Activated B cell treated with CpG ODN at 0.5 μM for 24 hours (primary cell): ENCODE results near the gene LHFPL2. TPM values are rescaled to one million over a fixed set of nuclear protein-coding genes. Genes with fewer than 3 reads are reported as not detected.

Experiments
- ATAC-seq: fragments of 200-7000 bp; cut with Tn5 transposase; one replicate; pipeline ENCODE4 v1.10.0; 2021; ENCODE audit warnings: low read depth, mild to moderate bottlenecking, moderate library complexity
- CTCF ChIA-PET: fragments of 350-600 bp; sonication (Branson Sonifier 250); formaldehyde crosslinking; loops from one replicate; lab custom pipeline; 2021; ENCODE audit warnings: antibody characterized with exemption; lab: Charles Lee
- POLR2A ChIA-PET: fragments of 350-600 bp; sonication (Branson Sonifier 250); formaldehyde crosslinking; loops from one replicate; lab custom pipeline; 2021; ENCODE audit warnings: antibody characterized with exemption; lab: Charles Lee
- DNase-seq: peaks from one replicate; pipeline ENCODE4 v3.0.0; 2022
- H3K27ac Mint-ChIP-seq: one replicate; pipeline ENCODE4 v1.8.0; 2020; ENCODE audit warnings: mixed read lengths
- H3K27me3 Mint-ChIP-seq: one replicate; pipeline ENCODE4 v1.8.0; 2021; ENCODE audit warnings: mixed read lengths
- H3K36me3 Mint-ChIP-seq: one replicate; pipeline ENCODE4 v1.8.0; 2021; ENCODE audit warnings: low read depth, mixed read lengths
- H3K4me1 Mint-ChIP-seq: one replicate; pipeline ENCODE4 v1.8.0; 2021; ENCODE audit warnings: mixed read lengths
- H3K4me3 Mint-ChIP-seq: one replicate; pipeline ENCODE4 v1.8.0; 2020; ENCODE audit warnings: mild to moderate bottlenecking, mixed read lengths
- H3K9me3 Mint-ChIP-seq: one replicate; pipeline ENCODE4 v1.8.0; 2020; ENCODE audit warnings: mixed read lengths
- intact Hi-C: fragments of 100-400 bp; cut with micrococcal nuclease; formaldehyde crosslinking; loops from one replicate; pipeline ENCODE4 v1.15.1; 2024
- total RNA-seq: library from RNA; stranded (reverse); gene quantifications from 2 replicates; pipeline ENCODE4 v1.2.3, GENCODE V29; 2022
- TF ChIP-seq, protein P1 (sequence below): fragments of 200-600 bp; IDR thresholded peaks from one replicate; pipeline ENCODE4 v1.8.0; 2022; ENCODE audit warnings: antibody characterized with exemption, mild to moderate bottlenecking

The LHFPL2 gene
- total RNA-seq, 1 donor from 2014 or later, result 12.0 TPM

DNA sequence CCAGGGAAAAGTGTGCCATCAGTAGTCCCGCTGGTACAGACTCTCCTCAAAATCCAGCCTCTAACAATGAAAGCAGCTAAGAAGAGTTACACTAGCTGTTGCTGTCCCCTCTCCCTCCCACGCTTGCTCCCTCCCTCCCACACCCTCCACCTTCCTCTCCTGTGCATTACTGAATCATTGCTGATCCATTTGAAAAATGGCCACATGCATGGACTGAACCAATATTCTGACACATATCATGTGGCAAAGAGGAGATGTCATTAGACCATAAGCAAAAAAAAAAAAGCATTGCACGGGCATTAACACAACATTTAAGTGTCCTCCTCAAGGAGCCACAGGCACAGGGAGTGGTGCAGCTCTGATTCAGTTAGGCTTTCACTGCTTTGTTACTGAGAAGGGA is 37.9 kb downstream of the LHFPL2 start:
- TF ChIP-seq, protein P1, sequence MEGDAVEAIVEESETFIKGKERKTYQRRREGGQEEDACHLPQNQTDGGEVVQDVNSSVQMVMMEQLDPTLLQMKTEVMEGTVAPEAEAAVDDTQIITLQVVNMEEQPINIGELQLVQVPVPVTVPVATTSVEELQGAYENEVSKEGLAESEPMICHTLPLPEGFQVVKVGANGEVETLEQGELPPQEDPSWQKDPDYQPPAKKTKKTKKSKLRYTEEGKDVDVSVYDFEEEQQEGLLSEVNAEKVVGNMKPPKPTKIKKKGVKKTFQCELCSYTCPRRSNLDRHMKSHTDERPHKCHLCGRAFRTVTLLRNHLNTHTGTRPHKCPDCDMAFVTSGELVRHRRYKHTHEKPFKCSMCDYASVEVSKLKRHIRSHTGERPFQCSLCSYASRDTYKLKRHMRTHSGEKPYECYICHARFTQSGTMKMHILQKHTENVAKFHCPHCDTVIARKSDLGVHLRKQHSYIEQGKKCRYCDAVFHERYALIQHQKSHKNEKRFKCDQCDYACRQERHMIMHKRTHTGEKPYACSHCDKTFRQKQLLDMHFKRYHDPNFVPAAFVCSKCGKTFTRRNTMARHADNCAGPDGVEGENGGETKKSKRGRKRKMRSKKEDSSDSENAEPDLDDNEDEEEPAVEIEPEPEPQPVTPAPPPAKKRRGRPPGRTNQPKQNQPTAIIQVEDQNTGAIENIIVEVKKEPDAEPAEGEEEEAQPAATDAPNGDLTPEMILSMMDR, result no peak
- Mint-ChIP-seq H3K4me1 (peaks cover 1% of the 10 kb centered on the region), H3K27me3 (no peaks in the 10 kb centered on the region), H3K4me3 (no peak overlapping the region), H3K9me3 (no peaks in the 10 kb centered on the region), H3K27ac (no peak overlapping the region), H3K36me3 (peaks cover 15% of the 10 kb centered on the region)
- intact Hi-C loops, result no loop called here
- CTCF ChIA-PET, result no interaction called here
- ATAC-seq (no peak), DNase-seq (no peak)
- POLR2A ChIA-PET, result no interaction called here

DNA sequence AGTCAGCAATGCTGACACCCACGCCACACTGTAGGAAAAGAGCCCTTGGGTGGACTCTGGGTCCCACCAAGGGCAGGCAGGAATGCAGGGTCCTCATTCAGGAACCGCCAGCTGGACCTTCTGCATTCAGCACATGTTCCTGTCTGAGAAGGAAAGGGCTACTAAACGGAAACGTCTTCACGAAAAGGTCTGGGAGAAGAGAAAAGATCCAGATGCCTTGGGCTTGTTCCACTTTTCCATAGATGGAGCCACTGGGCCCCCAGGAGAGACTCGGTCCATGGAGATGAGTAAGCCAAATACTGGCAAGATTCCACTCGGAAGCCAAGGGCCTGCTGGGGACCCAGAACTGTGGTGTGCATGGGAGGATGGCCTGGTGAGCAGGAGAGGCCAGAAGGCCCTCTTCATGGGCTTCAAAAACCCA is 38.4 kb downstream of the LHFPL2 start:
- ChIA-PET CTCF (no interaction called here), POLR2A (no interaction called here)
- ATAC-seq (no peak), DNase-seq (no peak)
- intact Hi-C loops, result no loop called here
- H3K4me3 Mint-ChIP-seq, result no peak overlapping the region
- no peak overlapping the region for H3K27ac Mint-ChIP-seq
- no peaks in the 10 kb centered on the region for H3K27me3 Mint-ChIP-seq
- no peaks in the 10 kb centered on the region for H3K9me3 Mint-ChIP-seq
- TF ChIP-seq, protein P1, result no peak
- peaks cover 14% of the 10 kb centered on the region for H3K36me3 Mint-ChIP-seq
- peaks cover 2% of the 10 kb centered on the region for H3K4me1 Mint-ChIP-seq

- ChIA-PET POLR2A (interaction anchor here (0.7 kb wide), 1 partner anchor 32 kb away, joined by 7 read pairs; no protein-coding TSS in a partner anchor), CTCF (no interaction called here)
- Mint-ChIP-seq H3K27me3 (no peaks in the 10 kb centered on the region), H3K4me1 (peaks cover 10% of the 10 kb centered on the region), H3K27ac (no peak overlapping the region), H3K4me3 (no peak overlapping the region), H3K36me3 (peaks cover 13% of the 10 kb centered on the region), H3K9me3 (no peaks in the 10 kb centered on the region)
- DNase-seq (no peak), ATAC-seq (no peak)
- TF ChIP-seq, protein P1, result no peak
- intact Hi-C loops, result no loop called here
Observed at GRCh38 chr5:78607864-78608263, 40.7 kb downstream of the LHFPL2 start.

GRCh38 chr5:78606241-78606640 is 42.3 kb downstream of the LHFPL2 start:
- DNase-seq, result no peak
- no peaks in the 10 kb centered on the region for H3K9me3 Mint-ChIP-seq
- intact Hi-C loops, result no loop called here
- H3K27ac Mint-ChIP-seq, result no peak overlapping the region
- ChIA-PET CTCF (no interaction called here), POLR2A (no interaction called here)
- no peak for ATAC-seq
- peaks cover 15% of the 10 kb centered on the region for H3K36me3 Mint-ChIP-seq
- H3K27me3 Mint-ChIP-seq, result no peaks in the 10 kb centered on the region
- TF ChIP-seq, protein P1, result no peak
- no peak overlapping the region for H3K4me3 Mint-ChIP-seq
- peaks cover 10% of the 10 kb centered on the region for H3K4me1 Mint-ChIP-seq

GRCh38 chr5:78605611-78606010 is 43.0 kb downstream of the LHFPL2 start:
- Mint-ChIP-seq H3K4me3 (no peak overlapping the region), H3K27ac (no peak overlapping the region), H3K36me3 (peaks cover 12% of the 10 kb centered on the region), H3K9me3 (no peaks in the 10 kb centered on the region), H3K4me1 (peaks cover 10% of the 10 kb centered on the region), H3K27me3 (no peaks in the 10 kb centered on the region)
- intact Hi-C loops, result no loop called here
- DNase-seq (no peak), ATAC-seq (no peak)
- CTCF ChIA-PET, result no interaction called here
- TF ChIP-seq, protein P1, result no peak
- POLR2A ChIA-PET, result no interaction called here
